Activated CD4-positive, alpha-beta memory T cell treated with anti-CD3 and anti-CD28 coated beads for 36 hours (primary cell): ENCODE measurements around the gene GOSR1. TPM values are rescaled to one million over a fixed set of nuclear protein-coding genes. Genes with fewer than 3 reads are reported as not detected.

ENCODE experiments used
- CTCF ChIA-PET: fragments of 350-600 bp; sonication (Branson Sonifier 250); formaldehyde crosslinking; loops from one replicate; lab custom pipeline; 2021; ENCODE audit warnings: antibody characterized with exemption, inconsistent platforms; lab: Charles Lee
- POLR2A ChIA-PET: fragments of 350-600 bp; sonication (Branson Sonifier 250); formaldehyde crosslinking; loops from one replicate; lab custom pipeline; 2021; ENCODE audit warnings: antibody characterized with exemption; lab: Charles Lee
- DNase-seq: peaks from one replicate; pipeline ENCODE4 v3.0.0-alpha.2; 2020
- H3K27ac Mint-ChIP-seq: one replicate; pipeline ENCODE4 v1.8.0; 2021; ENCODE audit warnings: mixed read lengths
- H3K27me3 Mint-ChIP-seq: one replicate; pipeline ENCODE4 v1.8.0; 2021; ENCODE audit warnings: mixed read lengths
- H3K36me3 Mint-ChIP-seq: one replicate; pipeline ENCODE4 v1.8.0; 2021; ENCODE audit warnings: mixed read lengths
- H3K4me1 Mint-ChIP-seq: one replicate; pipeline ENCODE4 v1.8.0; 2021; ENCODE audit warnings: low read depth, mixed read lengths
- H3K4me3 Mint-ChIP-seq: one replicate; pipeline ENCODE4 v1.8.0; 2021; ENCODE audit warnings: mild to moderate bottlenecking, mixed read lengths
- H3K9me3 Mint-ChIP-seq: one replicate; pipeline ENCODE4 v1.8.0; 2021; ENCODE audit warnings: mixed read lengths
- intact Hi-C: fragments of 100-400 bp; cut with micrococcal nuclease; formaldehyde crosslinking; loops from one replicate; pipeline ENCODE4 v1.15.1; 2023
- total RNA-seq, 2 experiments: library from RNA; stranded (reverse); gene quantifications; one replicate each; pipeline ENCODE4 v1.2.3, GENCODE V29; 2021

Gene GOSR1
- total RNA-seq, 2 experiments from 2014 or later = 39.0 to 39.9 TPM

GRCh38 chr17:30468465-30468864, 8.7 kb upstream of the GOSR1 start:
- H3K36me3 Mint-ChIP-seq = no peaks in the 10 kb centered on the region
- intact Hi-C loops = no loop called here
- H3K4me3 Mint-ChIP-seq = no peak overlapping the region
- no peaks in the 10 kb centered on the region for H3K4me1 Mint-ChIP-seq
- ChIA-PET POLR2A (no interaction called here), CTCF (interaction anchor here (3.4 kb wide), 1 partner anchor 9 kb away, joined by 18 read pairs; the partner anchor contains the start of gene GOSR1)
- DNase-seq = no peak
- peaks cover 2% of the 10 kb centered on the region for H3K27me3 Mint-ChIP-seq
- no peak overlapping the region for H3K27ac Mint-ChIP-seq
- no peaks in the 10 kb centered on the region for H3K9me3 Mint-ChIP-seq

GRCh38 chr17:30472238-30472890, 4.8 kb upstream of the GOSR1 start:
- no peaks in the 10 kb centered on the region for H3K9me3 Mint-ChIP-seq
- ChIA-PET CTCF (interaction anchor here (1.0 kb wide), 1 partner anchor 133 kb away, joined by 3 read pairs; no protein-coding TSS in a partner anchor), POLR2A (no interaction called here)
- peaks cover 2% of the 10 kb centered on the region for H3K27me3 Mint-ChIP-seq
- no peak for DNase-seq
- H3K27ac Mint-ChIP-seq = no peak overlapping the region
- H3K4me1 Mint-ChIP-seq = peaks cover 15% of the 10 kb centered on the region
- peaks cover 2% of the 10 kb centered on the region for H3K36me3 Mint-ChIP-seq
- no peak overlapping the region for H3K4me3 Mint-ChIP-seq
- intact Hi-C loops = loop anchor here (10.0 kb wide), 1 partner anchor 242 kb away; no protein-coding TSS in a partner anchor

GRCh38 chr17:30475206-30475605, 2.0 kb upstream of the GOSR1 start:
- Mint-ChIP-seq H3K4me3 (no peak overlapping the region), H3K27ac (no peak overlapping the region), H3K36me3 (peaks cover 6% of the 10 kb centered on the region), H3K9me3 (no peaks in the 10 kb centered on the region), H3K27me3 (peaks cover 2% of the 10 kb centered on the region), H3K4me1 (peaks cover 30% of the 10 kb centered on the region)
- CTCF ChIA-PET = interaction anchor here (3.4 kb wide), 1 partner anchor 135 kb away, joined by 20 read pairs; no protein-coding TSS in a partner anchor
- POLR2A ChIA-PET = no interaction called here
- intact Hi-C loops = loop anchor here (5.0 to 10.0 kb wide), 3 partner anchors 113 to 358 kb away; partner anchors contain the start of gene NSRP1
- no peak for DNase-seq

GRCh38 chr17:30476726-30477082, 504 bp upstream of the GOSR1 start:
- Mint-ChIP-seq H3K36me3 (peaks cover 10% of the 10 kb centered on the region), H3K27me3 (peaks cover 2% of the 10 kb centered on the region), H3K4me1 (peaks cover 34% of the 10 kb centered on the region), H3K4me3 (peak overlapping the region; percentile 94), H3K27ac (peak overlapping the region; percentile 94), H3K9me3 (no peaks in the 10 kb centered on the region)
- intact Hi-C loops = loop anchor here (1.0 to 10.0 kb wide), 7 partner anchors 98 to 359 kb away; partner anchors contain the start of genes CPD and NSRP1
- CTCF ChIA-PET = interaction anchor here (0.6 to 3.4 kb wide), 31 partner anchors 9 to 388 kb away, joined by 3 to 20 read pairs (median 4); partner anchors contain the start of gene CRLF3
- DNase-seq = peak; percentile 17
- POLR2A ChIA-PET = interaction anchor here (1.1 to 1.2 kb wide), 2 partner anchors 11 to 136 kb away, joined by 3 to 5 read pairs; no protein-coding TSS in a partner anchor

DNA sequence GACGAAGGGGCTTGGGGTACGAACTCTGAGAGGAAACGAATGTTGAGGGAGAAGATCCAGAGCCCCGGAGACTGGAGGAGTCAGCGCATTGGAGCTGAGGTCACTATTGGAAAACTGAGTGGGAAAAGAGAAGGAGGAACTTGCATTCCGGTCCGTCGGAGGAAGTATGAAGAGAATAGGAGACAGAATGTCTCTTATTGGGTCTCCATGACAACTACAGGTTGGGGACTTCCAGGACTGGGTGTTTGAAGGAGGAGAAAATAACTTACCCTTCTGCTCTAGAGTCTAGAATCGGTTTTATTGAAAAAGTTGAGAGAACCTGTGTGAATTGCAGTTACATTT, 537 bp downstream of the GOSR1 start:
- Mint-ChIP-seq H3K27me3 (peaks cover 2% of the 10 kb centered on the region), H3K4me3 (peak overlapping the region; percentile 94), H3K4me1 (peaks cover 34% of the 10 kb centered on the region), H3K36me3 (peaks cover 12% of the 10 kb centered on the region), H3K9me3 (no peaks in the 10 kb centered on the region), H3K27ac (peak overlapping the region; percentile 94)
- ChIA-PET POLR2A (interaction anchor here (1.2 kb wide), 1 partner anchor 137 kb away, joined by 3 read pairs; no protein-coding TSS in a partner anchor), CTCF (interaction anchor here (0.7 to 3.4 kb wide), 10 partner anchors 10 to 739 kb away, joined by 3 to 20 read pairs (median 8); no protein-coding TSS in a partner anchor)
- no peak for DNase-seq
- intact Hi-C loops = loop anchor here (1.0 to 10.0 kb wide), 7 partner anchors 99 to 360 kb away; partner anchors contain the start of genes CPD and NSRP1

DNA sequence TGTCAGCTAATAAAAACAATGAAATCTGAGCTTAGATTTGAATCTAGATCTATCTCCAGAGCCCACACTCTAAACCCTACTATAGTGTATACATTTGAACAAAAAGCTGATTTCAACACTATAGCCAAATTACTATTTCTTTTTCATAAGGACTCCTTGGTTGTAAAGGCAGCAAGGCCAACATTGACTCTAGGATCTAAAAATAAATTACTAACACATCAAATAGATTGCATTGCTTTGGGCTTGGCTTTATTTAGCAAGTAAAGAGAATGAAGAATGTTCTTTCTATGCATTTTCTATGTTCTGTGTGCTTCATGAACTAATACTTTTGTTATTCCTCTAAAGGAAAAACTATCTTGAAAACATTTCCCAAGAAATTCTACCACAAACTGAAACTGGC, 5.3 kb downstream of the GOSR1 start:
- Mint-ChIP-seq H3K4me1 (peaks cover 19% of the 10 kb centered on the region), H3K27me3 (no peaks in the 10 kb centered on the region), H3K27ac (no peak overlapping the region), H3K9me3 (no peaks in the 10 kb centered on the region), H3K4me3 (no peak overlapping the region), H3K36me3 (peaks cover 34% of the 10 kb centered on the region)
- ChIA-PET POLR2A (no interaction called here), CTCF (interaction anchor here (0.6 to 1.3 kb wide), 4 partner anchors 12 to 232 kb away, joined by 3 to 4 read pairs (median 4); no protein-coding TSS in a partner anchor)
- intact Hi-C loops = no loop called here
- no peak for DNase-seq

- CTCF ChIA-PET = no interaction called here
- Mint-ChIP-seq H3K27ac (no peak overlapping the region), H3K36me3 (peaks cover 32% of the 10 kb centered on the region), H3K4me3 (no peak overlapping the region), H3K9me3 (no peaks in the 10 kb centered on the region), H3K27me3 (no peaks in the 10 kb centered on the region), H3K4me1 (peaks cover 13% of the 10 kb centered on the region)
- intact Hi-C loops = no loop called here
- POLR2A ChIA-PET = no interaction called here
- DNase-seq = no peak
Measured at GRCh38 chr17:30483159-30483558, 6.0 kb downstream of the GOSR1 start.

GRCh38 chr17:30493780-30494179, 16.6 kb downstream of the GOSR1 start:
- Mint-ChIP-seq H3K36me3 (peaks cover 51% of the 10 kb centered on the region), H3K4me1 (no peaks in the 10 kb centered on the region)

DNA sequence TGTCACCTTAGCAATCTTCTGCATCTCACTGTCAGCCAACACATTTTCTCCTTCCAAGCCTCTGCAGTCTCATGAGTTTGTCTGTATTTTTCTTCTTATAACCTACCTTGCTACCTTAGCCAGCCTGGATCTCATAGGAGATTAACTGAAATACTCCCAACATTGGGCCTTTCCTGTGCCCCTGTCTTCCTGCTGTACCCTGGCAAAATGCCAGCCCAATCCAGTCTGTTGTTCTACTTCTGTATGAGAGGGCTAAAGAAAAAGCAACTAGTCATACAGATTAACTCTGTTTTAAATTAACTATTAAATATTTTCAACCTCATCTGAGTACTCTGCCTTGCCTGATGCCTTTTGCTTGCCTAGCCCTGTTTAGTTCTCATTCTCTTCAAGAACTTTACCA, 18.4 kb downstream of the GOSR1 start:
- no peaks in the 10 kb centered on the region for H3K9me3 Mint-ChIP-seq
- H3K4me1 Mint-ChIP-seq = peaks cover 9% of the 10 kb centered on the region
- H3K4me3 Mint-ChIP-seq = no peak overlapping the region
- ChIA-PET CTCF (no interaction called here), POLR2A (no interaction called here)
- no peak overlapping the region for H3K27ac Mint-ChIP-seq
- no peaks in the 10 kb centered on the region for H3K27me3 Mint-ChIP-seq
- no peak for DNase-seq
- intact Hi-C loops = no loop called here
- peaks cover 55% of the 10 kb centered on the region for H3K36me3 Mint-ChIP-seq

More at GRCh38 chr17:30493780-30494179, 16.6 kb downstream of the GOSR1 start:
- intact Hi-C loops = no loop called here
- ChIA-PET POLR2A (interaction anchor here (0.6 kb wide), 2 partner anchors 209 to 671 kb away, joined by 3 to 4 read pairs; no protein-coding TSS in a partner anchor), CTCF (no interaction called here)
- H3K4me3 Mint-ChIP-seq = no peak overlapping the region
- DNase-seq = no peak
- no peak overlapping the region for H3K27ac Mint-ChIP-seq
- no peaks in the 10 kb centered on the region for H3K9me3 Mint-ChIP-seq
- no peaks in the 10 kb centered on the region for H3K27me3 Mint-ChIP-seq

DNA sequence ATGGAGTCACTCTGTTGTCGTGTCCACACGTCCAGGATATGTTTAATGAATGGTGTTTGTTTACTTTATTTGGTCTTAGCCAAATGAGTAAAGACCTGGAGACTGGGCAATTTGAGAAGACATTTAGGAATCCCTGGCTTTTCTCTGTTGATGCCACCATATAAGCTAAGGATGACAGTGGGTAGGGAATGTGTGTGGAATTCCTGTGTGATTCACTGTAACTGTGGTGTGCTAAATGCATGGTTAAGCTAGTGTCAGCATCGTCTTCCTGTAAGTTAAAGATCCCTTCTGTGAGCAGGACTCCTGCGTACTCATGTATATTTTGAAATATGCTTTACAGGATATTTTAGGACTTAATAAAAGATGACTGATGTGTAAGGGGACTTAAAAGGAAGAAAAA, 26.4 kb downstream of the GOSR1 start:
- ChIA-PET POLR2A (no interaction called here), CTCF (interaction anchor here (1.3 to 2.3 kb wide), 2 partner anchors 9 to 26 kb away, joined by 3 to 10 read pairs; partner anchors contain the start of gene GOSR1)
- peaks cover 25% of the 10 kb centered on the region for H3K4me1 Mint-ChIP-seq
- H3K27ac Mint-ChIP-seq = no peak overlapping the region
- H3K36me3 Mint-ChIP-seq = peaks cover 40% of the 10 kb centered on the region
- no peak for DNase-seq
- H3K4me3 Mint-ChIP-seq = no peak overlapping the region
- no peaks in the 10 kb centered on the region for H3K27me3 Mint-ChIP-seq
- H3K9me3 Mint-ChIP-seq = no peaks in the 10 kb centered on the region
- intact Hi-C loops = no loop called here

GRCh38 chr17:30505868-30506417, 28.7 kb downstream of the GOSR1 start:
- intact Hi-C loops = no loop called here
- Mint-ChIP-seq H3K27me3 (no peaks in the 10 kb centered on the region), H3K4me3 (no peak overlapping the region), H3K36me3 (peaks cover 24% of the 10 kb centered on the region), H3K9me3 (no peaks in the 10 kb centered on the region), H3K4me1 (peaks cover 16% of the 10 kb centered on the region), H3K27ac (no peak overlapping the region)
- CTCF ChIA-PET = no interaction called here
- DNase-seq = no peak
- POLR2A ChIA-PET = no interaction called here

- CTCF ChIA-PET = no interaction called here
- intact Hi-C loops = no loop called here
- H3K27ac Mint-ChIP-seq = no peak overlapping the region
- no peaks in the 10 kb centered on the region for H3K9me3 Mint-ChIP-seq
- no peak overlapping the region for H3K4me3 Mint-ChIP-seq
- H3K4me1 Mint-ChIP-seq = peaks cover 16% of the 10 kb centered on the region
- H3K36me3 Mint-ChIP-seq = peaks cover 21% of the 10 kb centered on the region
- no peak for DNase-seq
- H3K27me3 Mint-ChIP-seq = no peaks in the 10 kb centered on the region
- POLR2A ChIA-PET = no interaction called here
Measured at GRCh38 chr17:30506481-30506880, 29.3 kb downstream of the GOSR1 start.
